Measurements from ENCODE around the gene MIPEP. TPM values are rescaled to one million over a fixed set of nuclear protein-coding genes. Genes with fewer than 3 reads are reported as not detected.
A peak's percentile ranks its signal among the peaks of the same experiment; 100 is the strongest.

The MIPEP gene
- total RNA-seq, 1 donor from 2014 or later = 49.7 TPM

DNA sequence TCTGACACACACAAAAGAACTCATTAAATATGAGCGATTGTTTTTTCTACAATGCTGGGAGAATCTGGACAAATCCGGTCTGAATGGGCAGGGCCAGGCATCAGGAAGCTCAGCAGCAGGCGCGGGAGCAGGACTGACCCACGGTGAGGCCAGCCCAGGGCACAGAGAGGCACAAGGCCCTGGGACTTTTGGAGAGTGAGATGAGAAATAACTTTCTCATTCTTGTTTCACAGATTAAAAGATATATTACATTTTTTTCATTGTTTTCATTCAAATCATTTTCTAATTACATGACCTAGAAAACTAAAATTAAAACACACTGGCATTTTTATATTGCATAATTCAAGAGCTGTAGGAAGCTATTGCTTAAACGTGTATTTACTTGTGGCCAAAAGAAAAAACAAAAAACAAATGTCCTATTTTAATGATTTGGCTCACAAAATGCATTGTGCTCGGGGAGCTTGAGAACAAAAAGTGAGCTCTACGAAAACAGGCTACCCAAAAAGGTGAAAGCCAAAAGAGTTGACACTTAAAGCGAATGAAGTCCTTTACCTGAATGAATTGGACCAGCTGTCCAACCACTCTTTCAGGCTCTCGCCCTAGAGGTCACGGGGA, 185.8 kb downstream of the MIPEP start:
- Histone ChIP-seq H3K9me3 (replicated peaks) (no peaks in the 10 kb centered on the region), H3K36me3 (no peaks in the 10 kb centered on the region), H3K4me3 (no peak overlapping the region), H3K4me1 (peaks cover 15% of the 10 kb centered on the region), H3K27ac (replicated peaks) (peak overlapping the region; percentile 80), H3K27me3 (ENCODE audit: low read depth) (no peaks in the 10 kb centered on the region)
- no peak for DNase-seq
- intact Hi-C loops (cut with micrococcal nuclease) = no loop called here
- TF ChIP-seq, protein P1, sequence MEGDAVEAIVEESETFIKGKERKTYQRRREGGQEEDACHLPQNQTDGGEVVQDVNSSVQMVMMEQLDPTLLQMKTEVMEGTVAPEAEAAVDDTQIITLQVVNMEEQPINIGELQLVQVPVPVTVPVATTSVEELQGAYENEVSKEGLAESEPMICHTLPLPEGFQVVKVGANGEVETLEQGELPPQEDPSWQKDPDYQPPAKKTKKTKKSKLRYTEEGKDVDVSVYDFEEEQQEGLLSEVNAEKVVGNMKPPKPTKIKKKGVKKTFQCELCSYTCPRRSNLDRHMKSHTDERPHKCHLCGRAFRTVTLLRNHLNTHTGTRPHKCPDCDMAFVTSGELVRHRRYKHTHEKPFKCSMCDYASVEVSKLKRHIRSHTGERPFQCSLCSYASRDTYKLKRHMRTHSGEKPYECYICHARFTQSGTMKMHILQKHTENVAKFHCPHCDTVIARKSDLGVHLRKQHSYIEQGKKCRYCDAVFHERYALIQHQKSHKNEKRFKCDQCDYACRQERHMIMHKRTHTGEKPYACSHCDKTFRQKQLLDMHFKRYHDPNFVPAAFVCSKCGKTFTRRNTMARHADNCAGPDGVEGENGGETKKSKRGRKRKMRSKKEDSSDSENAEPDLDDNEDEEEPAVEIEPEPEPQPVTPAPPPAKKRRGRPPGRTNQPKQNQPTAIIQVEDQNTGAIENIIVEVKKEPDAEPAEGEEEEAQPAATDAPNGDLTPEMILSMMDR (IDR thresholded peaks at IDR 0.05; ENCODE audit: borderline replicate concordance) = no peak

DNA sequence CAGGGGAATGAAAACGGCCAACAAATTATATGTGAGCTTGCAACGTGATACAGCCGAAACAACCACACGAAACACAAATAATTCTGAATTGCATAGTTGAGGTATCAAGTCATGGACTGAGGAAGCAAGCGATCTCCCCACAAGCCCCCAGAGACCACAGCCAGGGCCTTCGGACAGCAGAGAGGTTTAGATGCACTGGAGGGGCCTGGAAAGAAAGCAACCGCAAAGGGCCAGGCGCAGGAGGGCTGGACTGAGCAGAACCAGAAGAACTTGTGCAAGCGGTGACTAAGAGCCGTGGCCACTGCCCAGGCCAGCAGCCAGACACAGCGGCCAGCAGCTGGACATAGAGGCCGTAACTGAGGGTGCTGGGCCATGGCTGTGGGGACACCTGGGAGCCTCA, 187.6 kb downstream of the MIPEP start:
- no peaks in the 10 kb centered on the region for H3K36me3 ChIP-seq
- H3K27ac ChIP-seq (replicated peaks) = peak overlapping the region; percentile 82
- intact Hi-C loops (cut with micrococcal nuclease) = no loop called here
- no peaks in the 10 kb centered on the region for H3K9me3 ChIP-seq (replicated peaks)
- peak; percentile 88 for DNase-seq
- H3K4me3 ChIP-seq = no peak overlapping the region
- H3K27me3 ChIP-seq (ENCODE audit: low read depth) = no peaks in the 10 kb centered on the region
- TF ChIP-seq, protein P1 (IDR thresholded peaks at IDR 0.05; ENCODE audit: borderline replicate concordance) = no peak
- peaks cover 27% of the 10 kb centered on the region for H3K4me1 ChIP-seq

DNA sequence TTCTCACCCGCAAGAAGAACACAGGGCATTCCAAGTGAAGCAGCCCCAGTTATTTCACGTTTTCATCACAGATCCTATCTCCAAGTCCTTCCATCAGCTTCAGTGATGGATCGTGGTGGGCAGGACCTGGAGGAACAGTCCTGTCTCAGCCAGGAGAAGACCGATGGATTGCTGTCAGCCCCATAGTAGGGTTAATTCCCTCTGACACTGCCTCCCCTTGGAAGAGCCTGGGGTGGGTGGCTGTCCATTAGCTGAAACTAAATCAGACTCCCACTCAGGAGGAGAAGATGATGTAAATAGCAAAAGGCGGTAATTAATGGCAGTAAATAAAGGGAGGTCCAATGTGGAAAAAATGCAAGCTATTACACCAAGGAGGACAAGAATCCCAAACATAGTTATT, 188.0 kb downstream of the MIPEP start:
- DNase-seq = no peak
- Histone ChIP-seq H3K4me1 (peaks cover 31% of the 10 kb centered on the region), H3K9me3 (replicated peaks) (no peaks in the 10 kb centered on the region), H3K36me3 (no peaks in the 10 kb centered on the region), H3K4me3 (no peak overlapping the region), H3K27ac (replicated peaks) (peak overlapping the region; percentile 82), H3K27me3 (ENCODE audit: low read depth) (no peaks in the 10 kb centered on the region)
- intact Hi-C loops (cut with micrococcal nuclease) = no loop called here
- TF ChIP-seq, protein P1 (IDR thresholded peaks at IDR 0.05; ENCODE audit: borderline replicate concordance) = no peak

DNA sequence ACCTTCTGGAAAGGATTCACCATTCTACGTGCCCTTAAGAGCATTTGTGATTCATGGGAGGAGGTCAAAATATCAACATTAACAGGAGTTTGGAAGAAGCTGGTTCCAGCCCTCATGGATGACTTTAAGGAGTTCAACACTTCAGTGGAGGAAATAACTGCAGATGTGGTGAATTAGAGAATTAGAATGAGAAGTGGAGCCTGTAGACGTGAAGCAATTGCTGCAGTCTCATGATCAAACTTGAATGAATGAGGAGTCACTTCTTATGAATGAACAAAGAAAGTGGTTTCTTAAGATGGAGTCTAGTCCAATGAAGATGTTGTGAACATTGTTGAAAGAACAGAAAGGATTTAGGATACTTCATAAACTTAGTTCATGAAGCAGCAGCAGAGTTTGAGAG, 189.9 kb downstream of the MIPEP start:
- no peaks in the 10 kb centered on the region for H3K36me3 ChIP-seq
- peaks cover 41% of the 10 kb centered on the region for H3K4me1 ChIP-seq
- H3K9me3 ChIP-seq (replicated peaks) = no peaks in the 10 kb centered on the region
- H3K27ac ChIP-seq (replicated peaks) = no peak overlapping the region
- no peak for DNase-seq
- intact Hi-C loops (cut with micrococcal nuclease) = no loop called here
- no peaks in the 10 kb centered on the region for H3K27me3 ChIP-seq (ENCODE audit: low read depth)
- TF ChIP-seq, protein P1 (IDR thresholded peaks at IDR 0.05; ENCODE audit: borderline replicate concordance) = no peak
- H3K4me3 ChIP-seq = no peak overlapping the region

DNA sequence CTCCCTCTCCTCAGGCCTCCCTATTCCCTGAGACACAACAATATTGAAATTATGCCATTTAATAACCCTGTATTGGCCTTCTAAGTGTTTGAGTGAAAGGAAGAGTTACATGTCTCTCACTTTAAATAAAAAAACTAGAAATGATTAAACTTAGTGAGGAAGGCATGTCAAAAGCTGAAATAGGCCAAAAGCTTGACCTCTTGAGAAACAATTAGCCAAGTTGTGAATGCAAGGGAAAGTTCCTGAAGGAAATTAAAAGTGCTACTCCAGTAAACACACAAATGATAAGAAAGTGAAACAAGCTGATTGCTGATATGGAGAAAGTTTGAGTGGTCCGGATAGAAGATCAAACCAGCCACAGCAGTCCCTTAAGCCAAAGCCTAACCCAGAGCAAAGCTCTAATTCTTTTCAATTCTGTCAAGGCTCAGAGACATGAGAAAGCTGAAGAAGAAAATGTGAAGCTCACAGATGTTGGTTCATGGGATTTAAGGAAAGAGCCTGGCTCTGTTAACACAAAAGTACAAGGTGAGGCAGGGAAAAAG, 191.4 kb downstream of the MIPEP start:
- DNase-seq = no peak
- H3K4me3 ChIP-seq = no peak overlapping the region
- peaks cover 37% of the 10 kb centered on the region for H3K4me1 ChIP-seq
- TF ChIP-seq, protein P1 (IDR thresholded peaks at IDR 0.05; ENCODE audit: borderline replicate concordance) = no peak
- H3K9me3 ChIP-seq (replicated peaks) = no peaks in the 10 kb centered on the region
- H3K27me3 ChIP-seq (ENCODE audit: low read depth) = no peaks in the 10 kb centered on the region
- no peaks in the 10 kb centered on the region for H3K36me3 ChIP-seq
- H3K27ac ChIP-seq (replicated peaks) = peak overlapping the region; percentile 45
- intact Hi-C loops (cut with micrococcal nuclease) = no loop called here

All from left ventricle myocardium inferior (tissue), 1 donor.